A549 (cell line): Measurements from ENCODE around the gene DAD1. TPM values are rescaled to one million over a fixed set of nuclear protein-coding genes. Genes with fewer than 3 reads are reported as not detected.

Source experiments
- ATAC-seq, 2 experiments: fragments of 200-7000 bp in 1 of 2; fragments of >200 bp in 1 of 2; cut with Nextera tagmentation in 1 of 2; cut with Tn5 transposase in 1 of 2; 3 replicates each; pipeline versions ENCODE4 v1.8.0 to v1.9.1; 2018 to 2020; ENCODE audit warnings: mild to moderate bottlenecking in 1 of 2, moderate library complexity in 1 of 2
- CTCF ChIA-PET: fragments of 300-600 bp; sonication (Branson Sonifier 250); formaldehyde crosslinking; extraction: SDS; loops from one replicate; lab custom pipeline; 2021; ENCODE audit warnings: antibody characterized with exemption, inconsistent platforms; lab: Yijun Ruan, JAX
- POLR2A ChIA-PET: fragments of 350-600 bp; formaldehyde crosslinking; extraction: SDS; loops from one replicate; lab custom pipeline; 2021; ENCODE audit warnings: antibody characterized with exemption, inconsistent platforms; lab: Yijun Ruan, JAX
- DNase-seq, 2 experiments: peaks; one replicate each; pipeline versions ENCODE4 v3.0.0 to v3.0.0-alpha.2; 2011 to 2016; ENCODE audit warnings: low read depth in 1 of 2, low spot score in 1 of 2
- FAIRE-seq: peaks from 2 replicates; lab custom pipeline; 2011; peaks lifted over from hg19 to GRCh38; lab: Jason Lieb, UNC
- H3K27ac ChIP-seq, 2 experiments: fragments of >200 bp; sonication (Bioruptor Twin); formaldehyde crosslinking; 3 replicates each; pipeline ENCODE4 v1.5.1; 2016 to 2017
- H3K4me1 ChIP-seq: fragments of >200 bp; sonication (Bioruptor Twin); formaldehyde crosslinking; 3 replicates; pipeline ENCODE4 v1.6.1; 2016
- H3K4me2 ChIP-seq: fragments of >200 bp; sonication (Bioruptor Twin); formaldehyde crosslinking; 3 replicates; pipeline ENCODE4 v1.6.1; 2016
- H3K4me3 ChIP-seq: fragments of >200 bp; sonication (Bioruptor Twin); formaldehyde crosslinking; 3 replicates; pipeline ENCODE4 v1.5.1; 2016
- H3K9me3 ChIP-seq: fragments of >200 bp; sonication (Bioruptor Twin); formaldehyde crosslinking; 3 replicates; pipeline ENCODE4 v1.6.1; 2016
- BHLHE40 ChIP-seq: IDR thresholded peaks from 2 replicates; pipeline ENCODE4 v1.6.1; 2012; ENCODE audit warnings: low read depth, low read length, inconsistent platforms
- CBX2 ChIP-seq: fragments of 200-600 bp; sonication (generic); IDR thresholded peaks from 2 replicates; pipeline ENCODE4 v1.6.1; 2016; ENCODE audit warnings: low read depth, mild to moderate bottlenecking, borderline replicate concordance
- EHF ChIP-seq: fragments of 250-450 bp; sonication (Bioruptor Pico); IDR thresholded peaks from 2 replicates; pipeline ENCODE4 v1.5.0; 2020; ENCODE audit warnings: mild to moderate bottlenecking
- EHMT2 ChIP-seq: fragments of 200-600 bp; sonication (generic); IDR thresholded peaks from 2 replicates; pipeline ENCODE4 v1.6.1; 2016; ENCODE audit warnings: antibody characterized with exemption, low read depth, mild to moderate bottlenecking, moderate library complexity
- HEYL ChIP-seq: fragments of 250-450 bp; sonication (Bioruptor Pico); IDR thresholded peaks from 2 replicates; pipeline ENCODE4 v1.8.0; 2021; ENCODE audit warnings: mild to moderate bottlenecking, moderate library complexity
- HOXA7 ChIP-seq: fragments of 250-450 bp; sonication (Bioruptor Pico); IDR thresholded peaks from 2 replicates; pipeline ENCODE4 v1.5.0; 2020; ENCODE audit warnings: mild to moderate bottlenecking, moderate library complexity
- JUN ChIP-seq, 2 experiments: fragments of >200 bp; sonication (Bioruptor Twin); formaldehyde crosslinking; IDR thresholded peaks; 2 replicates in 1 of 2; 3 replicates in 1 of 2; pipeline ENCODE4 v1.6.1; 2016 to 2017
- KDM1A ChIP-seq: fragments of 200-600 bp; sonication (generic); IDR thresholded peaks from 2 replicates; pipeline ENCODE4 v1.6.1; 2016; ENCODE audit warnings: low read depth, mild to moderate bottlenecking
- KDM5A ChIP-seq: fragments of 200-600 bp; sonication (generic); IDR thresholded peaks from 2 replicates; pipeline ENCODE4 v1.6.1; 2016; ENCODE audit warnings: antibody characterized with exemption, mild to moderate bottlenecking
- MAZ ChIP-seq: fragments of 150-350 bp; IDR thresholded peaks from 2 replicates; pipeline ENCODE4 v1.6.1; 2014; ENCODE audit warnings: antibody characterized with exemption, low read depth, low read length, borderline replicate concordance
- NFE2L2 ChIP-seq: fragments of 150-350 bp; conservative IDR thresholded peaks from 2 replicates; pipeline ENCODE4 v1.6.1; 2014; ENCODE audit warnings: low read length
- NPAS2 ChIP-seq: fragments of 250-450 bp; sonication (Bioruptor Pico); IDR thresholded peaks from 2 replicates; pipeline ENCODE4 v1.8.0; 2022; ENCODE audit warnings: mild to moderate bottlenecking, moderate library complexity, borderline replicate concordance
- NR3C1 ChIP-seq: fragments of >200 bp; sonication (Bioruptor Twin); formaldehyde crosslinking; IDR thresholded peaks from 3 replicates; pipeline ENCODE4 v1.6.1; 2017
- PHF8 ChIP-seq: fragments of 200-600 bp; sonication (generic); IDR thresholded peaks from 2 replicates; pipeline ENCODE4 v1.6.1; 2016; ENCODE audit warnings: low read depth, mild to moderate bottlenecking, antibody characterized with exemption, moderate library complexity, borderline replicate concordance
- RCOR1 ChIP-seq: fragments of 150-350 bp; IDR thresholded peaks from 2 replicates; pipeline ENCODE4 v1.6.1; 2014; ENCODE audit warnings: antibody characterized with exemption, low read length, low read depth
- RFX5 ChIP-seq: fragments of 450-650 bp; IDR thresholded peaks from 2 replicates; pipeline ENCODE4 v1.7.1; 2014; ENCODE audit warnings: antibody characterized with exemption, mild to moderate bottlenecking, moderate library complexity
- TFCP2L1 ChIP-seq: fragments of 250-450 bp; sonication (Bioruptor Pico); IDR thresholded peaks from 2 replicates; pipeline ENCODE4 v1.5.0; 2021; ENCODE audit warnings: mild to moderate bottlenecking
- ZNF302 ChIP-seq: fragments of 250-450 bp; sonication (Bioruptor Pico); IDR thresholded peaks from 2 replicates; pipeline ENCODE4 v1.9.0; 2021; ENCODE audit warnings: inconsistent platforms, mild to moderate bottlenecking, moderate library complexity
- ZSCAN20 ChIP-seq: fragments of 250-450 bp; sonication (Bioruptor Pico); IDR thresholded peaks from 2 replicates; pipeline ENCODE4 v1.8.0; 2022; ENCODE audit warnings: mild to moderate bottlenecking, moderate library complexity
- WGBS: methylation state at CpG from one replicate; pipeline ENCODE4 v1.1.6; 2017; ENCODE audit errors: missing lambda C conversion rate; 5-methylcytosine and 5-hydroxymethylcytosine counted together
- polyA plus RNA-seq, 4 experiments: library from polyadenylated mRNA; depleted of rRNA in 3 of 4; stranded (reverse); fragments of >200 nt; fragmentation: RNase III in 1 of 4; extraction: RNeasy Plus Mini Kit Qiagen cat#74134 plus additional on column Dnase treatment in 1 of 4; gene quantifications; 2 replicates in 3 of 4; 3 replicates in 1 of 4; pipeline ENCODE4 v1.2.3, GENCODE V29; 2011 to 2017
- TF ChIP-seq, protein P1 (sequence below): fragments of 250-450 bp; sonication (Bioruptor Pico); IDR thresholded peaks from 2 replicates; pipeline ENCODE4 v1.5.0; 2021; ENCODE audit warnings: mild to moderate bottlenecking, moderate library complexity, borderline replicate concordance
- TF ChIP-seq, protein P2 (sequence below): fragments of 450-650 bp; IDR thresholded peaks from 2 replicates; pipeline ENCODE4 v1.6.1; 2014; ENCODE audit warnings: antibody characterized with exemption
- TF ChIP-seq, protein P3 (sequence below): IDR thresholded peaks from 2 replicates; pipeline ENCODE4 v1.6.1; 2012
- TF ChIP-seq, protein P4 (sequence below): fragments of 250-450 bp; sonication (Bioruptor Pico); IDR thresholded peaks from 2 replicates; pipeline ENCODE4 v1.5.0; 2020; ENCODE audit warnings: low read depth, mild to moderate bottlenecking, moderate library complexity
- TF ChIP-seq, protein P5 (sequence below): fragments of >200 bp; sonication (Bioruptor Twin); formaldehyde crosslinking; IDR thresholded peaks from 2 replicates; pipeline ENCODE4 v1.6.1; 2016
- TF ChIP-seq, protein P6 (sequence below): IDR thresholded peaks from 2 replicates; pipeline ENCODE4 v1.6.1; 2012

Gene DAD1
- polyA plus RNA-seq, 2 of the 4 experiments (the other 2 are of a cell fraction), result 317 to 474 TPM

DNA sequence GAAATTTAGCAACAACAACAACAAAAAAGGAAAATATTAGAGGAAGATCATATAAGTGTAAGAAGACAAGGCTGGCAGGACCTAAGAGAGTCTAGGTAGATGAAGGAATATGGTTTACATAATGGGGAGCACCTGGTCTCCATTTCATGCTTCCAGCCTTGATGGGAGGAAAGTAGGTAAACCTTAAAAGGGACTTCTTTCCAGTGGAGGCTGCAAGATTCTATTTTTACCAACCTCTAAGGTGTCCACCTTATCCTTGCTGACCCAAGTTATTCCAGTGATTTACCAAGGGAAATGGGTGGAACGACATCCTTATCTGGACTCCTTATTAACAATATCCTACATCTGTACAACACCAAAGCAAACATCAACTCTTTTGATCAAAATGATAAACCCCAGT lies 30.0 kb downstream of the DAD1 start:
- WGBS, result 92% methylated on average over 1 of the region's 1 CpG

DNA sequence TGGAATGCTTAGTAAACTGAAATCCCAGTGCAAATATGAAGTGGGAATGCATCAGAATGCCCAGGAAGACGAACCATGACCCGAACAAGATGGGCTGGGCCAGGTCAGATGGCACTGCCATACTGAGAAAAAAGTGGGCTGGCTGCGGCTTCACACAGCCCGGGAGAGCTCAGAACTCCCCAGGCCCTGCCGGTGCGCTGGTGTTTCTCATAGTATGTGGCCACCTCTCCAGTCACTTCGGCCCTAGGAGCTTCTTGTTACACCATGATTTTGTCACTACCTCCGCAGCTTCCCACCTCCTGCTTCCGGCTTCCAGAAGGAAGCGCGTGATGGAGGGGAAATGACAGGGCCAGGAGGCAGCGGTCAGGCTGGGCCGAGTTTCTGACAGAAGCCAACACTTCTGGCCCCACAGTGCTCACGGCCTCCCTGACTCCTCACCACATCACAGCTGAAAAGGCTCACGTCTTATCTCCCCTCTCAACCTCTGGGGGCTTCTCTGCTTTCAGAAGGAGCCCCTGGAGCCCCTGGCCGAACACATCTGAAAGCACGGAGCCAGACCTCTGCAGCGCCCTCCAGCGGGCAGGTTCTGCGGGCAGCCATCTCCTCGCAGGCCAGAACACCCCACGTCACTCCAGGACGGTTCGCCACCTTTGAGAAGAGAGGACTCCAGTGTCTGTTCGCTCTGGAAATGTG lies 30.7 kb downstream of the DAD1 start:
- DNase-seq (no peak), FAIRE-seq (no peak), ATAC-seq (no peak)
- Histone ChIP-seq H3K4me1 (peaks cover 6% of the 10 kb centered on the region; the same call in 1 of the 3 replicates), H3K9me3 (no peaks in the 10 kb centered on the region), H3K4me3 (no peak overlapping the region), H3K4me2 (no peak overlapping the region), H3K27ac (no peak overlapping the region)
- ChIA-PET CTCF (interaction anchor here (0.5 to 1.2 kb wide), 9 partner anchors 12 to 342 kb away, joined by 3 to 6 read pairs (median 3); no protein-coding TSS in a partner anchor), POLR2A (no interaction called here)
- TF ChIP-seq KDM1A, result no peak
- TF ChIP-seq TFCP2L1 (CRISPR knock-in tag), result no peak
- TF ChIP-seq, protein P1, sequence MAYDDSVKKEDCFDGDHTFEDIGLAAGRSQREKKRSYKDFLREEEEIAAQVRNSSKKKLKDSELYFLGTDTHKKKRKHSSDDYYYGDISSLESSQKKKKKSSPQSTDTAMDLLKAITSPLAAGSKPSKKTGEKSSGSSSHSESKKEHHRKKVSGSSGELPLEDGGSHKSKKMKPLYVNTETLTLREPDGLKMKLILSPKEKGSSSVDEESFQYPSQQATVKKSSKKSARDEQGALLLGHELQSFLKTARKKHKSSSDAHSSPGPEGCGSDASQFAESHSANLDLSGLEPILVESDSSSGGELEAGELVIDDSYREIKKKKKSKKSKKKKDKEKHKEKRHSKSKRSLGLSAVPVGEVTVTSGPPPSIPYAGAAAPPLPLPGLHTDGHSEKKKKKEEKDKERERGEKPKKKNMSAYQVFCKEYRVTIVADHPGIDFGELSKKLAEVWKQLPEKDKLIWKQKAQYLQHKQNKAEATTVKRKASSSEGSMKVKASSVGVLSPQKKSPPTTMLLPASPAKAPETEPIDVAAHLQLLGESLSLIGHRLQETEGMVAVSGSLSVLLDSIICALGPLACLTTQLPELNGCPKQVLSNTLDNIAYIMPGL (CRISPR knock-in tag), result no peak
- TF ChIP-seq CBX2, result no peak
- no peak for TF ChIP-seq PHF8
- no peak for TF ChIP-seq BHLHE40
- no peak for TF ChIP-seq HOXA7 (CRISPR knock-in tag)
- no peak for TF ChIP-seq EHF
- TF ChIP-seq, protein P2, sequence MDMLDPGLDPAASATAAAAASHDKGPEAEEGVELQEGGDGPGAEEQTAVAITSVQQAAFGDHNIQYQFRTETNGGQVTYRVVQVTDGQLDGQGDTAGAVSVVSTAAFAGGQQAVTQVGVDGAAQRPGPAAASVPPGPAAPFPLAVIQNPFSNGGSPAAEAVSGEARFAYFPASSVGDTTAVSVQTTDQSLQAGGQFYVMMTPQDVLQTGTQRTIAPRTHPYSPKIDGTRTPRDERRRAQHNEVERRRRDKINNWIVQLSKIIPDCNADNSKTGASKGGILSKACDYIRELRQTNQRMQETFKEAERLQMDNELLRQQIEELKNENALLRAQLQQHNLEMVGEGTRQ, result no peak
- no peak for TF ChIP-seq NR3C1
- TF ChIP-seq RFX5, result no peak
- TF ChIP-seq ZNF302 (CRISPR knock-in tag), result no peak
- TF ChIP-seq, protein P3, sequence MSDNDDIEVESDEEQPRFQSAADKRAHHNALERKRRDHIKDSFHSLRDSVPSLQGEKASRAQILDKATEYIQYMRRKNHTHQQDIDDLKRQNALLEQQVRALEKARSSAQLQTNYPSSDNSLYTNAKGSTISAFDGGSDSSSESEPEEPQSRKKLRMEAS, result no peak
- TF ChIP-seq, protein P4, sequence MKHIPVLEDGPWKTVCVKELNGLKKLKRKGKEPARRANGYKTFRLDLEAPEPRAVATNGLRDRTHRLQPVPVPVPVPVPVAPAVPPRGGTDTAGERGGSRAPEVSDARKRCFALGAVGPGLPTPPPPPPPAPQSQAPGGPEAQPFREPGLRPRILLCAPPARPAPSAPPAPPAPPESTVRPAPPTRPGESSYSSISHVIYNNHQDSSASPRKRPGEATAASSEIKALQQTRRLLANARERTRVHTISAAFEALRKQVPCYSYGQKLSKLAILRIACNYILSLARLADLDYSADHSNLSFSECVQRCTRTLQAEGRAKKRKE (CRISPR knock-in tag), result no peak
- 85% methylated on average over 23 of the region's 25 CpGs for WGBS

More for the DNA sequence above, 30.0 kb downstream of the DAD1 start:
- no peaks in the 10 kb centered on the region for H3K9me3 ChIP-seq
- no peak for ATAC-seq
- no peak overlapping the region for H3K27ac ChIP-seq
- H3K4me3 ChIP-seq, result no peak overlapping the region
- TF ChIP-seq EHMT2 (no peak), NPAS2 (no peak), MAZ (no peak), RFX5 (no peak), NFE2L2 (no peak), HEYL (CRISPR knock-in tag) (no peak), TFCP2L1 (CRISPR knock-in tag) (no peak), ZSCAN20 (CRISPR knock-in tag) (no peak), KDM5A (no peak), JUN (IDR thresholded peaks at IDR 0.05) (no peak), RCOR1 (no peak)
- TF ChIP-seq, protein P5, sequence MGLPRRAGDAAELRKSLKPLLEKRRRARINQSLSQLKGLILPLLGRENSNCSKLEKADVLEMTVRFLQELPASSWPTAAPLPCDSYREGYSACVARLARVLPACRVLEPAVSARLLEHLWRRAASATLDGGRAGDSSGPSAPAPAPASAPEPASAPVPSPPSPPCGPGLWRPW, result no peak
- TF ChIP-seq, protein P1 (CRISPR knock-in tag), result no peak
- TF ChIP-seq, protein P6, sequence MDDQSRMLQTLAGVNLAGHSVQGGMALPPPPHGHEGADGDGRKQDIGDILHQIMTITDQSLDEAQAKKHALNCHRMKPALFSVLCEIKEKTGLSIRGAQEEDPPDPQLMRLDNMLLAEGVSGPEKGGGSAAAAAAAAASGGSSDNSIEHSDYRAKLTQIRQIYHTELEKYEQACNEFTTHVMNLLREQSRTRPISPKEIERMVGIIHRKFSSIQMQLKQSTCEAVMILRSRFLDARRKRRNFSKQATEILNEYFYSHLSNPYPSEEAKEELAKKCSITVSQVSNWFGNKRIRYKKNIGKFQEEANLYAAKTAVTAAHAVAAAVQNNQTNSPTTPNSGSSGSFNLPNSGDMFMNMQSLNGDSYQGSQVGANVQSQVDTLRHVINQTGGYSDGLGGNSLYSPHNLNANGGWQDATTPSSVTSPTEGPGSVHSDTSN, result no peak
- H3K4me2 ChIP-seq, result no peak overlapping the region
- CTCF ChIA-PET, result interaction anchor here (0.5 to 16.3 kb wide), 19 partner anchors 11 to 427 kb away, joined by 3 to 376 read pairs (median 4); partner anchors contain the start of genes AJUBA and OR6J1
- POLR2A ChIA-PET, result interaction anchor here (0.6 to 1.0 kb wide), 2 partner anchors 30 to 460 kb away, joined by 4 to 9 read pairs; partner anchors contain the start of gene DAD1
- peaks cover 6% of the 10 kb centered on the region; the same call in 1 of the 3 replicates for H3K4me1 ChIP-seq
- DNase-seq, result no peak
- no peak for FAIRE-seq
